HepG2 (cell line): Measurements from ENCODE around the gene PLEKHB1. TPM values are rescaled to one million over a fixed set of nuclear protein-coding genes. Genes with fewer than 3 reads are reported as not detected.
A peak's percentile ranks its signal among the peaks of the same experiment; 100 is the strongest.

Experiments
- ADNP ChIP-seq: sonication (generic); formaldehyde crosslinking; IDR thresholded peaks from 2 replicates; pipeline ENCODE4 v1.4.0; 2020; ENCODE audit warnings: missing genetic modification reagents
- CSRNP1 ChIP-seq: sonication (generic); formaldehyde crosslinking; IDR thresholded peaks from 2 replicates; pipeline ENCODE4 v1.8.1; 2023; ENCODE audit warnings: mild to moderate bottlenecking, missing genetic modification reagents
- ELF3 ChIP-seq: IDR thresholded peaks from 2 replicates; pipeline ENCODE4 v1.6.1; 2016; ENCODE audit warnings: missing genetic modification reagents, missing compliant biosample characterization
- ESRRA ChIP-seq: sonication (generic); formaldehyde crosslinking; IDR thresholded peaks from 2 replicates; pipeline ENCODE4 v1.5.1; 2020; ENCODE audit warnings: mild to moderate bottlenecking, low read depth, missing genetic modification reagents
- FOXM1 ChIP-seq: sonication (generic); formaldehyde crosslinking; IDR thresholded peaks from 2 replicates; pipeline ENCODE4 v1.5.0; 2020; ENCODE audit warnings: missing genetic modification reagents
- IKZF5 ChIP-seq: IDR thresholded peaks from 2 replicates; pipeline ENCODE4 v1.6.1; 2018; ENCODE audit warnings: missing genetic modification reagents, mild to moderate bottlenecking, missing compliant biosample characterization
- JDP2 ChIP-seq: sonication (generic); formaldehyde crosslinking; IDR thresholded peaks from 2 replicates; pipeline ENCODE4 v1.8.1; 2022; ENCODE audit warnings: missing genetic modification reagents, borderline replicate concordance
- JUND ChIP-seq: sonication (generic); formaldehyde crosslinking; IDR thresholded peaks from 2 replicates; pipeline ENCODE4 v1.8.0; 2022; ENCODE audit warnings: mild to moderate bottlenecking, missing genetic modification reagents
- KDM5B ChIP-seq: sonication (generic); formaldehyde crosslinking; IDR thresholded peaks from 2 replicates; pipeline ENCODE4 v1.4.0; 2020; ENCODE audit warnings: missing genetic modification reagents, mild to moderate bottlenecking, borderline replicate concordance
- KMT2B ChIP-seq: IDR thresholded peaks from 2 replicates; pipeline ENCODE4 v1.6.1; 2016; ENCODE audit warnings: missing genetic modification reagents, missing compliant biosample characterization
- MAFF ChIP-seq: IDR thresholded peaks from 2 replicates; pipeline ENCODE4 v1.6.1; 2011; ENCODE audit warnings: low read depth, low read length, improper control_type of control experiment
- PCBP1 ChIP-seq: fragments of 200-400 bp; formaldehyde crosslinking; IDR thresholded peaks from 2 replicates; pipeline ENCODE4 v1.6.1; 2017; ENCODE audit warnings: mild to moderate bottlenecking, low read depth, low read length, borderline replicate concordance
- RNF219 ChIP-seq: sonication (generic); formaldehyde crosslinking; IDR thresholded peaks from 2 replicates; pipeline ENCODE4 v1.5.0; 2020; ENCODE audit warnings: mild to moderate bottlenecking, missing genetic modification reagents
- SRF ChIP-seq: IDR thresholded peaks from 2 replicates; pipeline ENCODE4 v1.6.1; 2011; ENCODE audit warnings: mild to moderate bottlenecking, low read depth, low read length, moderate library complexity
- TBL1XR1 ChIP-seq: fragments of 150-350 bp; IDR thresholded peaks from 2 replicates; pipeline ENCODE4 v1.6.1; 2014; ENCODE audit warnings: borderline replicate concordance, low read length; ENCODE audit not compliant: partially characterized antibody
- YEATS4 ChIP-seq: sonication (generic); formaldehyde crosslinking; IDR thresholded peaks from 2 replicates; pipeline ENCODE4 v1.4.0; 2020; ENCODE audit warnings: missing genetic modification reagents, borderline replicate concordance
- ZBTB43 ChIP-seq: sonication (generic); formaldehyde crosslinking; conservative IDR thresholded peaks from 2 replicates; pipeline ENCODE4 v1.4.0; 2020; ENCODE audit warnings: missing genetic modification reagents
- ZFP91 ChIP-seq: sonication (generic); formaldehyde crosslinking; IDR thresholded peaks from 2 replicates; pipeline ENCODE4 v1.9.0; 2022; ENCODE audit warnings: missing genetic modification reagents, mild to moderate bottlenecking, borderline replicate concordance
- ZIK1 ChIP-seq: sonication (generic); formaldehyde crosslinking; IDR thresholded peaks from 2 replicates; pipeline ENCODE4 v1.5.0; 2020; ENCODE audit warnings: mild to moderate bottlenecking, low read depth, missing genetic modification reagents, borderline replicate concordance
- ZNF264 ChIP-seq: sonication (generic); formaldehyde crosslinking; IDR thresholded peaks from 2 replicates; pipeline ENCODE4 v1.4.0; 2020; ENCODE audit warnings: missing genetic modification reagents
- ZNF317 ChIP-seq: sonication (generic); formaldehyde crosslinking; IDR thresholded peaks from 2 replicates; pipeline ENCODE4 v1.5.0; 2020; ENCODE audit warnings: mild to moderate bottlenecking, missing genetic modification reagents
- ZNF883 ChIP-seq: sonication (generic); formaldehyde crosslinking; IDR thresholded peaks from 2 replicates; pipeline ENCODE4 v1.5.1; 2020; ENCODE audit warnings: mild to moderate bottlenecking, missing genetic modification reagents; ENCODE audit errors: not compliant biosample characterization
- ZNF891 ChIP-seq: sonication (generic); formaldehyde crosslinking; IDR thresholded peaks from 2 replicates; pipeline ENCODE4 v1.5.0; 2020; ENCODE audit warnings: mild to moderate bottlenecking, missing genetic modification reagents
- polyA plus RNA-seq, 8 experiments: library from polyadenylated mRNA; depleted of rRNA in 3 of 8; stranded (reverse) in 7 of 8; unstranded in 1 of 8; fragments of >200 nt; fragmentation: Illumina TruSeq in 4 of 8; extraction: Trizol in 4 of 8; gene quantifications; 2 replicates each; pipeline versions ENCODE4 v1.2.1 to v1.2.3, GENCODE V29; 2011 to 2016; ENCODE audit warnings: low read depth in 4 of 8, missing spikeins in 1 of 8, mixed read lengths in 1 of 8; ENCODE audit not compliant: insufficient read depth in 1 of 8
- total RNA-seq, 5 experiments: library from RNA; depleted of rRNA; stranded (reverse); fragments of >200 nt; fragmentation: Illumina TruSeq; extraction: Trizol; gene quantifications; 2 replicates each; pipeline ENCODE4 v1.2.3, GENCODE V29; 2016; ENCODE audit warnings: low read depth in 1 of 5

PLEKHB1 gene
- total and polyA plus RNA-seq, 2 of the 13 experiments (the other 11 are each of a cell fraction or from before 2014, with no cell fraction given), result 68.0 to 99.3 TPM

GRCh38 chr11:73654482-73655021 is 8.2 kb downstream of the PLEKHB1 start (continued):
- TF ChIP-seq ZNF264 (no peak), ESRRA (CRISPR knock-in tag) (peak; percentile 69), ZNF883 (CRISPR knock-in tag) (no peak), MAFF (no peak), SRF (no peak), ZFP91 (CRISPR knock-in tag) (no peak), KDM5B (CRISPR knock-in tag) (no peak), TBL1XR1 (no peak), ZIK1 (no peak), CSRNP1 (CRISPR knock-in tag) (no peak), ELF3 (CRISPR knock-in tag) (0 out of 2 replicates have a peak, but pooled peaks have one; percentile 32), PCBP1 (no peak), ADNP (CRISPR knock-in tag) (no peak), JDP2 (CRISPR knock-in tag) (no peak), RNF219 (CRISPR knock-in tag) (no peak), KMT2B (CRISPR knock-in tag) (no peak), ZBTB43 (CRISPR knock-in tag) (0 out of 2 replicates have a peak, but pooled peaks have one; percentile 56), ZNF891 (CRISPR knock-in tag) (no peak), JUND (CRISPR knock-in tag) (no peak), ZNF317 (CRISPR knock-in tag) (no peak), IKZF5 (CRISPR knock-in tag) (peak; percentile 38; the same call in 1 of the 2 replicates), FOXM1 (no peak), YEATS4 (CRISPR knock-in tag) (no peak)
